HL-60/S4 (cell line): ENCODE measurements around the gene OPRM1.
"Not testable (repeated sequence)": the region's sequence is repeated elsewhere in the genome, so short reads cannot be mapped to it uniquely, and the experiment has no call there.

Source experiments
- in situ Hi-C: fragments of 300-500 bp; cut with MboI; formaldehyde crosslinking; loops from 2 replicates; pipeline ENCODE4 v1.14.3; 2022; ENCODE audit warnings: low sequenced_read_pairs

The OPRM1 gene

GRCh38 chr6:154039231-154039842 is at the start of gene OPRM1:
TSS of gene OPRM1 (plus strand) at chr6:154039240. CDS start at chr6:154039545, 305 bp downstream.
- in situ Hi-C loops = no loop called here

- in situ Hi-C loops = no loop called here
Observed at GRCh38 chr6:153989989-153990388, 49.1 kb upstream of the OPRM1 start.

- in situ Hi-C loops = no loop called here
Observed at GRCh38 chr6:153994004-153994403, 45.0 kb upstream of the OPRM1 start.

GRCh38 chr6:153994811-153995210 is 44.2 kb upstream of the OPRM1 start:
- in situ Hi-C loops = no loop called here

- in situ Hi-C loops = no loop called here
Observed at GRCh38 chr6:153997221-153997620, 41.8 kb upstream of the OPRM1 start.

GRCh38 chr6:154001494-154002285 is 37.4 kb upstream of the OPRM1 start:
- in situ Hi-C loops = no loop called here

- in situ Hi-C loops = no loop called here
Observed at GRCh38 chr6:154002894-154003293, 36.1 kb upstream of the OPRM1 start.

- in situ Hi-C loops = no loop called here
Observed at GRCh38 chr6:154010371-154010770, 28.7 kb upstream of the OPRM1 start.

- in situ Hi-C loops = no loop called here
Observed at GRCh38 chr6:154012852-154013251, 26.2 kb upstream of the OPRM1 start.

- in situ Hi-C loops = no loop called here
Observed at GRCh38 chr6:154017786-154018185, 21.3 kb upstream of the OPRM1 start.

- in situ Hi-C loops = no loop called here
Observed at GRCh38 chr6:154030646-154031045, 8.4 kb upstream of the OPRM1 start.

GRCh38 chr6:154041001-154041400 is 2.0 kb downstream of the OPRM1 start:
- in situ Hi-C loops = no loop called here

GRCh38 chr6:154053141-154053540 is 14.1 kb downstream of the OPRM1 start:
- in situ Hi-C loops = no loop called here

- in situ Hi-C loops = no loop called here
Observed at GRCh38 chr6:154056536-154056935, 17.5 kb downstream of the OPRM1 start.

GRCh38 chr6:154057098-154057497 is 18.1 kb downstream of the OPRM1 start:
- in situ Hi-C loops = no loop called here

- in situ Hi-C loops = no loop called here
Observed at GRCh38 chr6:154058963-154059680, 20.1 kb downstream of the OPRM1 start.

- in situ Hi-C loops = no loop called here
Observed at GRCh38 chr6:154060076-154060475, 21.0 kb downstream of the OPRM1 start.

GRCh38 chr6:154070041-154070440 is 31.0 kb downstream of the OPRM1 start:
- in situ Hi-C loops = no loop called here

- in situ Hi-C loops = no loop called here
Observed at GRCh38 chr6:154070657-154071056, 31.6 kb downstream of the OPRM1 start.

- in situ Hi-C loops = no loop called here
Observed at GRCh38 chr6:154071236-154071635, 32.2 kb downstream of the OPRM1 start.

- in situ Hi-C loops = no loop called here
Observed at GRCh38 chr6:154071711-154072110, 32.7 kb downstream of the OPRM1 start.

GRCh38 chr6:154078596-154078995 is 39.6 kb downstream of the OPRM1 start:
- in situ Hi-C loops = not testable (repeated sequence)
